Measurements from ENCODE around the gene FBXW12. TPM values are rescaled to one million over a fixed set of nuclear protein-coding genes. Genes with fewer than 3 reads are reported as not detected.

Gene FBXW12
- total and polyA plus RNA-seq, 2 of the 8 experiments (the other 6 are each of a cell fraction or from before 2014, with no cell fraction given) = 0.35 to 0.85 TPM

GRCh38 chr3:48387634-48388033 lies 15.6 kb downstream of the FBXW12 start (continued):
- TF ChIP-seq, protein P1, sequence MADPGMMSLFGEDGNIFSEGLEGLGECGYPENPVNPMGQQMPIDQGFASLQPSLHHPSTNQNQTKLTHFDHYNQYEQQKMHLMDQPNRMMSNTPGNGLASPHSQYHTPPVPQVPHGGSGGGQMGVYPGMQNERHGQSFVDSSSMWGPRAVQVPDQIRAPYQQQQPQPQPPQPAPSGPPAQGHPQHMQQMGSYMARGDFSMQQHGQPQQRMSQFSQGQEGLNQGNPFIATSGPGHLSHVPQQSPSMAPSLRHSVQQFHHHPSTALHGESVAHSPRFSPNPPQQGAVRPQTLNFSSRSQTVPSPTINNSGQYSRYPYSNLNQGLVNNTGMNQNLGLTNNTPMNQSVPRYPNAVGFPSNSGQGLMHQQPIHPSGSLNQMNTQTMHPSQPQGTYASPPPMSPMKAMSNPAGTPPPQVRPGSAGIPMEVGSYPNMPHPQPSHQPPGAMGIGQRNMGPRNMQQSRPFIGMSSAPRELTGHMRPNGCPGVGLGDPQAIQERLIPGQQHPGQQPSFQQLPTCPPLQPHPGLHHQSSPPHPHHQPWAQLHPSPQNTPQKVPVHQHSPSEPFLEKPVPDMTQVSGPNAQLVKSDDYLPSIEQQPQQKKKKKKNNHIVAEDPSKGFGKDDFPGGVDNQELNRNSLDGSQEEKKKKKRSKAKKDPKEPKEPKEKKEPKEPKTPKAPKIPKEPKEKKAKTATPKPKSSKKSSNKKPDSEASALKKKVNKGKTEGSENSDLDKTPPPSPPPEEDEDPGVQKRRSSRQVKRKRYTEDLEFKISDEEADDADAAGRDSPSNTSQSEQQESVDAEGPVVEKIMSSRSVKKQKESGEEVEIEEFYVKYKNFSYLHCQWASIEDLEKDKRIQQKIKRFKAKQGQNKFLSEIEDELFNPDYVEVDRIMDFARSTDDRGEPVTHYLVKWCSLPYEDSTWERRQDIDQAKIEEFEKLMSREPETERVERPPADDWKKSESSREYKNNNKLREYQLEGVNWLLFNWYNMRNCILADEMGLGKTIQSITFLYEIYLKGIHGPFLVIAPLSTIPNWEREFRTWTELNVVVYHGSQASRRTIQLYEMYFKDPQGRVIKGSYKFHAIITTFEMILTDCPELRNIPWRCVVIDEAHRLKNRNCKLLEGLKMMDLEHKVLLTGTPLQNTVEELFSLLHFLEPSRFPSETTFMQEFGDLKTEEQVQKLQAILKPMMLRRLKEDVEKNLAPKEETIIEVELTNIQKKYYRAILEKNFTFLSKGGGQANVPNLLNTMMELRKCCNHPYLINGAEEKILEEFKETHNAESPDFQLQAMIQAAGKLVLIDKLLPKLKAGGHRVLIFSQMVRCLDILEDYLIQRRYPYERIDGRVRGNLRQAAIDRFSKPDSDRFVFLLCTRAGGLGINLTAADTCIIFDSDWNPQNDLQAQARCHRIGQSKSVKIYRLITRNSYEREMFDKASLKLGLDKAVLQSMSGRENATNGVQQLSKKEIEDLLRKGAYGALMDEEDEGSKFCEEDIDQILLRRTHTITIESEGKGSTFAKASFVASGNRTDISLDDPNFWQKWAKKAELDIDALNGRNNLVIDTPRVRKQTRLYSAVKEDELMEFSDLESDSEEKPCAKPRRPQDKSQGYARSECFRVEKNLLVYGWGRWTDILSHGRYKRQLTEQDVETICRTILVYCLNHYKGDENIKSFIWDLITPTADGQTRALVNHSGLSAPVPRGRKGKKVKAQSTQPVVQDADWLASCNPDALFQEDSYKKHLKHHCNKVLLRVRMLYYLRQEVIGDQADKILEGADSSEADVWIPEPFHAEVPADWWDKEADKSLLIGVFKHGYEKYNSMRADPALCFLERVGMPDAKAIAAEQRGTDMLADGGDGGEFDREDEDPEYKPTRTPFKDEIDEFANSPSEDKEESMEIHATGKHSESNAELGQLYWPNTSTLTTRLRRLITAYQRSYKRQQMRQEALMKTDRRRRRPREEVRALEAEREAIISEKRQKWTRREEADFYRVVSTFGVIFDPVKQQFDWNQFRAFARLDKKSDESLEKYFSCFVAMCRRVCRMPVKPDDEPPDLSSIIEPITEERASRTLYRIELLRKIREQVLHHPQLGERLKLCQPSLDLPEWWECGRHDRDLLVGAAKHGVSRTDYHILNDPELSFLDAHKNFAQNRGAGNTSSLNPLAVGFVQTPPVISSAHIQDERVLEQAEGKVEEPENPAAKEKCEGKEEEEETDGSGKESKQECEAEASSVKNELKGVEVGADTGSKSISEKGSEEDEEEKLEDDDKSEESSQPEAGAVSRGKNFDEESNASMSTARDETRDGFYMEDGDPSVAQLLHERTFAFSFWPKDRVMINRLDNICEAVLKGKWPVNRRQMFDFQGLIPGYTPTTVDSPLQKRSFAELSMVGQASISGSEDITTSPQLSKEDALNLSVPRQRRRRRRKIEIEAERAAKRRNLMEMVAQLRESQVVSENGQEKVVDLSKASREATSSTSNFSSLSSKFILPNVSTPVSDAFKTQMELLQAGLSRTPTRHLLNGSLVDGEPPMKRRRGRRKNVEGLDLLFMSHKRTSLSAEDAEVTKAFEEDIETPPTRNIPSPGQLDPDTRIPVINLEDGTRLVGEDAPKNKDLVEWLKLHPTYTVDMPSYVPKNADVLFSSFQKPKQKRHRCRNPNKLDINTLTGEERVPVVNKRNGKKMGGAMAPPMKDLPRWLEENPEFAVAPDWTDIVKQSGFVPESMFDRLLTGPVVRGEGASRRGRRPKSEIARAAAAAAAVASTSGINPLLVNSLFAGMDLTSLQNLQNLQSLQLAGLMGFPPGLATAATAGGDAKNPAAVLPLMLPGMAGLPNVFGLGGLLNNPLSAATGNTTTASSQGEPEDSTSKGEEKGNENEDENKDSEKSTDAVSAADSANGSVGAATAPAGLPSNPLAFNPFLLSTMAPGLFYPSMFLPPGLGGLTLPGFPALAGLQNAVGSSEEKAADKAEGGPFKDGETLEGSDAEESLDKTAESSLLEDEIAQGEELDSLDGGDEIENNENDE (IDR thresholded peaks at IDR 0.05; ENCODE audit: insufficient replicate concordance, low read length) = no peak

All from H1 (cell line).